Ishikawa (cell line): ENCODE results near the gene C5orf63.

Source experiments
- EGR1 ChIP-seq: IDR thresholded peaks from 2 replicates; pipeline ENCODE4 v1.6.1; 2012
- EP300 ChIP-seq: IDR thresholded peaks from 2 replicates; pipeline ENCODE4 v1.6.1; 2012; ENCODE audit warnings: borderline replicate concordance
- FOXM1 ChIP-seq: IDR thresholded peaks from 2 replicates; pipeline ENCODE4 v1.6.1; 2012; ENCODE audit warnings: low read depth, borderline replicate concordance
- RAD21 ChIP-seq: IDR thresholded peaks from 2 replicates; pipeline ENCODE4 v1.6.1; 2012; ENCODE audit warnings: low read depth
- TEAD4 ChIP-seq: IDR thresholded peaks from 2 replicates; pipeline ENCODE4 v1.6.1; 2012
- YY1 ChIP-seq: IDR thresholded peaks from 2 replicates; pipeline ENCODE4 v1.6.1; 2012; ENCODE audit warnings: low read depth
- TF ChIP-seq, protein P1 (sequence below): IDR thresholded peaks from 2 replicates; pipeline ENCODE4 v1.6.1; 2012; ENCODE audit warnings: low read depth, mild to moderate bottlenecking

DNA sequence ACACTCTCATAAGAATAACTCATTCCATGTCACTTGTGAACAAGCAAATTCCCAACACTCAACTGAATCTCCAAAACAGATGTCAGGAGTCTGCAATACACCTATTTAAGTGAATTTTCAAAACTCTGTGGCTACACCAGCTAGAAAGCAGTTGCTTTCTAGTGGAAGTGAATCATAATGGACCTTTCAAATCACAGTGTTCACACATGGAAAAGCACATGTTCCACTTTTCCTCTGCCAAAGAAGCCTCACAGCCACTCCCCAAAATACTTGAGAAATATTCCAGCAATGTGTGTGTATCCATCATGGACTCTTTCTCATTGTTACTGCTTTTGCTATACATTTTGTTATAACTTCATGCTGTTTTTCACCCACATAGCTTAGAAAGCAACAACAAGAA, 60.4 kb downstream of the C5orf63 start:
- TF ChIP-seq, protein P1, sequence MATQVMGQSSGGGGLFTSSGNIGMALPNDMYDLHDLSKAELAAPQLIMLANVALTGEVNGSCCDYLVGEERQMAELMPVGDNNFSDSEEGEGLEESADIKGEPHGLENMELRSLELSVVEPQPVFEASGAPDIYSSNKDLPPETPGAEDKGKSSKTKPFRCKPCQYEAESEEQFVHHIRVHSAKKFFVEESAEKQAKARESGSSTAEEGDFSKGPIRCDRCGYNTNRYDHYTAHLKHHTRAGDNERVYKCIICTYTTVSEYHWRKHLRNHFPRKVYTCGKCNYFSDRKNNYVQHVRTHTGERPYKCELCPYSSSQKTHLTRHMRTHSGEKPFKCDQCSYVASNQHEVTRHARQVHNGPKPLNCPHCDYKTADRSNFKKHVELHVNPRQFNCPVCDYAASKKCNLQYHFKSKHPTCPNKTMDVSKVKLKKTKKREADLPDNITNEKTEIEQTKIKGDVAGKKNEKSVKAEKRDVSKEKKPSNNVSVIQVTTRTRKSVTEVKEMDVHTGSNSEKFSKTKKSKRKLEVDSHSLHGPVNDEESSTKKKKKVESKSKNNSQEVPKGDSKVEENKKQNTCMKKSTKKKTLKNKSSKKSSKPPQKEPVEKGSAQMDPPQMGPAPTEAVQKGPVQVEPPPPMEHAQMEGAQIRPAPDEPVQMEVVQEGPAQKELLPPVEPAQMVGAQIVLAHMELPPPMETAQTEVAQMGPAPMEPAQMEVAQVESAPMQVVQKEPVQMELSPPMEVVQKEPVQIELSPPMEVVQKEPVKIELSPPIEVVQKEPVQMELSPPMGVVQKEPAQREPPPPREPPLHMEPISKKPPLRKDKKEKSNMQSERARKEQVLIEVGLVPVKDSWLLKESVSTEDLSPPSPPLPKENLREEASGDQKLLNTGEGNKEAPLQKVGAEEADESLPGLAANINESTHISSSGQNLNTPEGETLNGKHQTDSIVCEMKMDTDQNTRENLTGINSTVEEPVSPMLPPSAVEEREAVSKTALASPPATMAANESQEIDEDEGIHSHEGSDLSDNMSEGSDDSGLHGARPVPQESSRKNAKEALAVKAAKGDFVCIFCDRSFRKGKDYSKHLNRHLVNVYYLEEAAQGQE, result no peak
- no peak for TF ChIP-seq FOXM1
- TF ChIP-seq TEAD4, result no peak
- TF ChIP-seq EGR1, result no peak
- TF ChIP-seq RAD21, result no peak
- no peak for TF ChIP-seq YY1
- no peak for TF ChIP-seq EP300
